ENCODE results near the gene RGS16.

DNA sequence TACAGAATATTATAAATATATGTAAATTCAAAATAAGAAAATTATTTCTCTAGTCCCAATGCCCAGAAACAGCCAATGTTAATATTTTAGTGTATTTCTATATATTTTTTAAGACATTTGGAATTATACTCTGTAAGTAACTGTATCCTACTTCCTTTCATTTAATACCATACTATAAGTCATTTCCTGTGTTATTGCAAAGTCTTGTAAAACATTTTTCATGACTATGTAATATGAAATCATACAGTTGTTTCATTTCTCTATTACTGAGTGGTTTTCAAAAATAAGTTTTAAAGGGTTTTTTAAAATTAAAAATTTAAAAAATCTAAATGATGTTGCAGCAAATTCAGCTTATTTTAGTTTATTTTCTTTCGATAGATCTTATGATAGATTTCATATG is 17.1 kb downstream of the RGS16 start:
- TF ChIP-seq CTCF (IDR thresholded peaks at IDR 0.05): no peak
- TF ChIP-seq EZH2 (IDR thresholded peaks at IDR 0.05): no peak
- no peak for TF ChIP-seq EZH2phosphoT487 (IDR thresholded peaks at IDR 0.05)

Measured in neural progenitor cell (in vitro differentiated cells).